HepG2 (cell line): Measurements from ENCODE around the gene RAB2B. TPM values are rescaled to one million over a fixed set of nuclear protein-coding genes. Genes with fewer than 3 reads are reported as not detected.

Experiments
- CBX1 ChIP-seq: IDR thresholded peaks from one replicate; pipeline ENCODE4 v1.6.1; 2016; ENCODE audit warnings: antibody characterized with exemption, low read depth
- EZH2 ChIP-seq: conservative IDR thresholded peaks from 2 replicates; pipeline ENCODE4 v1.6.1; 2012; ENCODE audit warnings: mild to moderate bottlenecking, low read depth, low read length, moderate library complexity
- FOXO4 ChIP-seq: sonication (generic); formaldehyde crosslinking; conservative IDR thresholded peaks from 2 replicates; pipeline ENCODE4 v1.8.1; 2023; ENCODE audit warnings: missing genetic modification reagents
- HBP1 ChIP-seq: IDR thresholded peaks from 2 replicates; pipeline ENCODE4 v1.6.1; 2016; ENCODE audit warnings: low read depth, control low read depth
- HOXA5 ChIP-seq: sonication (generic); formaldehyde crosslinking; IDR thresholded peaks from 2 replicates; pipeline ENCODE4 v1.4.0; 2020; ENCODE audit warnings: missing genetic modification reagents
- POLR2AphosphoS5 ChIP-seq: IDR thresholded peaks from 2 replicates; pipeline ENCODE4 v1.6.1; 2012; ENCODE audit warnings: low read depth, low read length
- TBX3 ChIP-seq: fragments of 450-650 bp; IDR thresholded peaks from 2 replicates; pipeline ENCODE4 v1.6.1; 2017; ENCODE audit warnings: antibody characterized with exemption, mild to moderate bottlenecking, inconsistent platforms, borderline replicate concordance
- ZNF605 ChIP-seq: sonication (generic); formaldehyde crosslinking; IDR thresholded peaks from 2 replicates; pipeline ENCODE4 v1.8.0; 2022; ENCODE audit warnings: mild to moderate bottlenecking, missing genetic modification reagents
- ZSCAN20 ChIP-seq: sonication (generic); formaldehyde crosslinking; IDR thresholded peaks from 2 replicates; pipeline ENCODE4 v1.4.0; 2020; ENCODE audit warnings: missing genetic modification reagents, mild to moderate bottlenecking, borderline replicate concordance
- polyA plus RNA-seq, 8 experiments: library from polyadenylated mRNA; depleted of rRNA in 3 of 8; stranded (reverse) in 7 of 8; unstranded in 1 of 8; fragments of >200 nt; fragmentation: Illumina TruSeq in 4 of 8; extraction: Trizol in 4 of 8; gene quantifications; 2 replicates each; pipeline versions ENCODE4 v1.2.1 to v1.2.3, GENCODE V29; 2011 to 2016; ENCODE audit warnings: low read depth in 4 of 8, missing spikeins in 1 of 8, mixed read lengths in 1 of 8; ENCODE audit not compliant: insufficient read depth in 1 of 8
- total RNA-seq, 5 experiments: library from RNA; depleted of rRNA; stranded (reverse); fragments of >200 nt; fragmentation: Illumina TruSeq; extraction: Trizol; gene quantifications; 2 replicates each; pipeline ENCODE4 v1.2.3, GENCODE V29; 2016; ENCODE audit warnings: low read depth in 1 of 5
- TF ChIP-seq, protein P1 (sequence below): sonication (generic); formaldehyde crosslinking; IDR thresholded peaks from 2 replicates; pipeline ENCODE4 v1.5.0; 2020; ENCODE audit warnings: mild to moderate bottlenecking, missing genetic modification reagents, borderline replicate concordance
- TF ChIP-seq, protein P2 (sequence below): sonication (generic); formaldehyde crosslinking; IDR thresholded peaks from 2 replicates; pipeline ENCODE4 v1.9.0; 2022; ENCODE audit warnings: low read depth, missing genetic modification reagents
- TF ChIP-seq, protein P3 (sequence below): sonication (generic); formaldehyde crosslinking; IDR thresholded peaks from 2 replicates; pipeline ENCODE4 v1.8.0; 2022; ENCODE audit warnings: mild to moderate bottlenecking, missing genetic modification reagents, moderate library complexity

Gene RAB2B
- total and polyA plus RNA-seq, 2 of the 13 experiments (the other 11 are each of a cell fraction or from before 2014, with no cell fraction given): 36.0 to 60.6 TPM

- TF ChIP-seq, protein P1, sequence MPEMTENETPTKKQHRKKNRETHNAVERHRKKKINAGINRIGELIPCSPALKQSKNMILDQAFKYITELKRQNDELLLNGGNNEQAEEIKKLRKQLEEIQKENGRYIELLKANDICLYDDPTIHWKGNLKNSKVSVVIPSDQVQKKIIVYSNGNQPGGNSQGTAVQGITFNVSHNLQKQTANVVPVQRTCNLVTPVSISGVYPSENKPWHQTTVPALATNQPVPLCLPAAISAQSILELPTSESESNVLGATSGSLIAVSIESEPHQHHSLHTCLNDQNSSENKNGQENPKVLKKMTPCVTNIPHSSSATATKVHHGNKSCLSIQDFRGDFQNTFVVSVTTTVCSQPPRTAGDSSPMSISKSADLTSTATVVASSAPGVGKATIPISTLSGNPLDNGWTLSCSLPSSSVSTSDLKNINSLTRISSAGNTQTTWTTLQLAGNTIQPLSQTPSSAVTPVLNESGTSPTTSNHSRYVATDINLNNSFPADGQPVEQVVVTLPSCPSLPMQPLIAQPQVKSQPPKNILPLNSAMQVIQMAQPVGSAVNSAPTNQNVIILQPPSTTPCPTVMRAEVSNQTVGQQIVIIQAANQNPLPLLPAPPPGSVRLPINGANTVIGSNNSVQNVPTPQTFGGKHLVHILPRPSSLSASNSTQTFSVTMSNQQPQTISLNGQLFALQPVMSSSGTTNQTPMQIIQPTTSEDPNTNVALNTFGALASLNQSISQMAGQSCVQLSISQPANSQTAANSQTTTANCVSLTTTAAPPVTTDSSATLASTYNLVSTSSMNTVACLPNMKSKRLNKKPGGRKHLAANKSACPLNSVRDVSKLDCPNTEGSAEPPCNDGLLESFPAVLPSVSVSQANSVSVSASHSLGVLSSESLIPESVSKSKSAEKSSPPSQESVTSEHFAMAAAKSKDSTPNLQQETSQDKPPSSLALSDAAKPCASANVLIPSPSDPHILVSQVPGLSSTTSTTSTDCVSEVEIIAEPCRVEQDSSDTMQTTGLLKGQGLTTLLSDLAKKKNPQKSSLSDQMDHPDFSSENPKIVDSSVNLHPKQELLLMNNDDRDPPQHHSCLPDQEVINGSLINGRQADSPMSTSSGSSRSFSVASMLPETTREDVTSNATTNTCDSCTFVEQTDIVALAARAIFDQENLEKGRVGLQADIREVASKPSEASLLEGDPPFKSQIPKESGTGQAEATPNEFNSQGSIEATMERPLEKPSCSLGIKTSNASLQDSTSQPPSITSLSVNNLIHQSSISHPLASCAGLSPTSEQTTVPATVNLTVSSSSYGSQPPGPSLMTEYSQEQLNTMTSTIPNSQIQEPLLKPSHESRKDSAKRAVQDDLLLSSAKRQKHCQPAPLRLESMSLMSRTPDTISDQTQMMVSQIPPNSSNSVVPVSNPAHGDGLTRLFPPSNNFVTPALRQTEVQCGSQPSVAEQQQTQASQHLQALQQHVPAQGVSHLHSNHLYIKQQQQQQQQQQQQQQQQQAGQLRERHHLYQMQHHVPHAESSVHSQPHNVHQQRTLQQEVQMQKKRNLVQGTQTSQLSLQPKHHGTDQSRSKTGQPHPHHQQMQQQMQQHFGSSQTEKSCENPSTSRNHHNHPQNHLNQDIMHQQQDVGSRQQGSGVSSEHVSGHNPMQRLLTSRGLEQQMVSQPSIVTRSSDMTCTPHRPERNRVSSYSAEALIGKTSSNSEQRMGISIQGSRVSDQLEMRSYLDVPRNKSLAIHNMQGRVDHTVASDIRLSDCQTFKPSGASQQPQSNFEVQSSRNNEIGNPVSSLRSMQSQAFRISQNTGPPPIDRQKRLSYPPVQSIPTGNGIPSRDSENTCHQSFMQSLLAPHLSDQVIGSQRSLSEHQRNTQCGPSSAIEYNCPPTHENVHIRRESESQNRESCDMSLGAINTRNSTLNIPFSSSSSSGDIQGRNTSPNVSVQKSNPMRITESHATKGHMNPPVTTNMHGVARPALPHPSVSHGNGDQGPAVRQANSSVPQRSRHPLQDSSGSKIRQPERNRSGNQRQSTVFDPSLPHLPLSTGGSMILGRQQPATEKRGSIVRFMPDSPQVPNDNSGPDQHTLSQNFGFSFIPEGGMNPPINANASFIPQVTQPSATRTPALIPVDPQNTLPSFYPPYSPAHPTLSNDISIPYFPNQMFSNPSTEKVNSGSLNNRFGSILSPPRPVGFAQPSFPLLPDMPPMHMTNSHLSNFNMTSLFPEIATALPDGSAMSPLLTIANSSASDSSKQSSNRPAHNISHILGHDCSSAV: no peak
- TF ChIP-seq POLR2AphosphoS5: peak; percentile 88
- TF ChIP-seq HOXA5 (CRISPR knock-in tag): peak; percentile 39; the same call in 1 of the 2 replicates
- TF ChIP-seq ZSCAN20 (CRISPR knock-in tag): 0 out of 2 replicates have a peak, but pooled peaks have one; percentile 68
- no peak for TF ChIP-seq TBX3
- TF ChIP-seq HBP1 (CRISPR knock-in tag): peak; percentile 73; the same call in 1 of the 2 replicates
- no peak for TF ChIP-seq FOXO4 (CRISPR knock-in tag)
- TF ChIP-seq, protein P2, sequence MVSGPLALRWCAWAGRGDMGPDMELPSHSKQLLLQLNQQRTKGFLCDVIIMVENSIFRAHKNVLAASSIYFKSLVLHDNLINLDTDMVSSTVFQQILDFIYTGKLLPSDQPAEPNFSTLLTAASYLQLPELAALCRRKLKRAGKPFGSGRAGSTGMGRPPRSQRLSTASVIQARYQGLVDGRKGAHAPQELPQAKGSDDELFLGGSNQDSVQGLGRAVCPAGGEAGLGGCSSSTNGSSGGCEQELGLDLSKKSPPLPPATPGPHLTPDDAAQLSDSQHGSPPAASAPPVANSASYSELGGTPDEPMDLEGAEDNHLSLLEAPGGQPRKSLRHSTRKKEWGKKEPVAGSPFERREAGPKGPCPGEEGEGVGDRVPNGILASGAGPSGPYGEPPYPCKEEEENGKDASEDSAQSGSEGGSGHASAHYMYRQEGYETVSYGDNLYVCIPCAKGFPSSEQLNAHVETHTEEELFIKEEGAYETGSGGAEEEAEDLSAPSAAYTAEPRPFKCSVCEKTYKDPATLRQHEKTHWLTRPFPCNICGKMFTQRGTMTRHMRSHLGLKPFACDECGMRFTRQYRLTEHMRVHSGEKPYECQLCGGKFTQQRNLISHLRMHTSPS (CRISPR knock-in tag): 0 out of 2 replicates have a peak, but pooled peaks have one; percentile 21
- no peak for TF ChIP-seq CBX1
- TF ChIP-seq, protein P3, sequence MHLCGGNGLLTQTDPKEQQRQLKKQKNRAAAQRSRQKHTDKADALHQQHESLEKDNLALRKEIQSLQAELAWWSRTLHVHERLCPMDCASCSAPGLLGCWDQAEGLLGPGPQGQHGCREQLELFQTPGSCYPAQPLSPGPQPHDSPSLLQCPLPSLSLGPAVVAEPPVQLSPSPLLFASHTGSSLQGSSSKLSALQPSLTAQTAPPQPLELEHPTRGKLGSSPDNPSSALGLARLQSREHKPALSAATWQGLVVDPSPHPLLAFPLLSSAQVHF (CRISPR knock-in tag): no peak
- TF ChIP-seq ZNF605: peak; percentile 73; the same call in 1 of the 2 replicates
- TF ChIP-seq EZH2: no peak
Observed at GRCh38 chr14:21455912-21456667, 20.7 kb downstream of the RAB2B start, which contains the start of gene CHD8 (continued).
